Thyroid gland (tissue), 4 donors: Measurements from ENCODE around the gene SYP.

Experiments
- CTCF ChIP-seq, 6 experiments: fragments of 200-600 bp in 3 of 6; fragments of 450-650 bp in 3 of 6; sonication (generic) in 3 of 6; IDR thresholded peaks; one replicate each; pipeline ENCODE4 v1.5.1; 2016 to 2019; ENCODE audit warnings: antibody characterized with exemption in 6 of 6, mild to moderate bottlenecking in 2 of 6, inconsistent platforms in 1 of 6, moderate library complexity in 1 of 6
- POLR2A ChIP-seq, 2 donors: fragments of 450-650 bp; IDR thresholded peaks; one replicate each; pipeline ENCODE4 v1.6.1; 2017; ENCODE audit warnings: antibody characterized with exemption in 2 of 2, mild to moderate bottlenecking in 2 of 2, moderate library complexity in 1 of 2

- TF ChIP-seq POLR2A (IDR thresholded peaks at IDR 0.05), result no peak
- TF ChIP-seq CTCF (IDR thresholded peaks at IDR 0.05), result no peak
Observed at GRCh38 chrX:49221868-49222267, 21.9 kb upstream of the SYP start.
